Measurements from ENCODE around the gene WNT3A.

- no peak for TF ChIP-seq ZNF263 (CRISPR knock-in tag; IDR thresholded peaks at IDR 0.05; ENCODE audit: borderline replicate concordance)
- TF ChIP-seq ZFP1 (CRISPR knock-in tag; IDR thresholded peaks at IDR 0.05): no peak
- TF ChIP-seq, protein P1, sequence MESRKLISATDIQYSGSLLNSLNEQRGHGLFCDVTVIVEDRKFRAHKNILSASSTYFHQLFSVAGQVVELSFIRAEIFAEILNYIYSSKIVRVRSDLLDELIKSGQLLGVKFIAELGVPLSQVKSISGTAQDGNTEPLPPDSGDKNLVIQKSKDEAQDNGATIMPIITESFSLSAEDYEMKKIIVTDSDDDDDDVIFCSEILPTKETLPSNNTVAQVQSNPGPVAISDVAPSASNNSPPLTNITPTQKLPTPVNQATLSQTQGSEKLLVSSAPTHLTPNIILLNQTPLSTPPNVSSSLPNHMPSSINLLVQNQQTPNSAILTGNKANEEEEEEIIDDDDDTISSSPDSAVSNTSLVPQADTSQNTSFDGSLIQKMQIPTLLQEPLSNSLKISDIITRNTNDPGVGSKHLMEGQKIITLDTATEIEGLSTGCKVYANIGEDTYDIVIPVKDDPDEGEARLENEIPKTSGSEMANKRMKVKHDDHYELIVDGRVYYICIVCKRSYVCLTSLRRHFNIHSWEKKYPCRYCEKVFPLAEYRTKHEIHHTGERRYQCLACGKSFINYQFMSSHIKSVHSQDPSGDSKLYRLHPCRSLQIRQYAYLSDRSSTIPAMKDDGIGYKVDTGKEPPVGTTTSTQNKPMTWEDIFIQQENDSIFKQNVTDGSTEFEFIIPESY (CRISPR knock-in tag; IDR thresholded peaks at IDR 0.05): no peak
- TF ChIP-seq, protein P2, sequence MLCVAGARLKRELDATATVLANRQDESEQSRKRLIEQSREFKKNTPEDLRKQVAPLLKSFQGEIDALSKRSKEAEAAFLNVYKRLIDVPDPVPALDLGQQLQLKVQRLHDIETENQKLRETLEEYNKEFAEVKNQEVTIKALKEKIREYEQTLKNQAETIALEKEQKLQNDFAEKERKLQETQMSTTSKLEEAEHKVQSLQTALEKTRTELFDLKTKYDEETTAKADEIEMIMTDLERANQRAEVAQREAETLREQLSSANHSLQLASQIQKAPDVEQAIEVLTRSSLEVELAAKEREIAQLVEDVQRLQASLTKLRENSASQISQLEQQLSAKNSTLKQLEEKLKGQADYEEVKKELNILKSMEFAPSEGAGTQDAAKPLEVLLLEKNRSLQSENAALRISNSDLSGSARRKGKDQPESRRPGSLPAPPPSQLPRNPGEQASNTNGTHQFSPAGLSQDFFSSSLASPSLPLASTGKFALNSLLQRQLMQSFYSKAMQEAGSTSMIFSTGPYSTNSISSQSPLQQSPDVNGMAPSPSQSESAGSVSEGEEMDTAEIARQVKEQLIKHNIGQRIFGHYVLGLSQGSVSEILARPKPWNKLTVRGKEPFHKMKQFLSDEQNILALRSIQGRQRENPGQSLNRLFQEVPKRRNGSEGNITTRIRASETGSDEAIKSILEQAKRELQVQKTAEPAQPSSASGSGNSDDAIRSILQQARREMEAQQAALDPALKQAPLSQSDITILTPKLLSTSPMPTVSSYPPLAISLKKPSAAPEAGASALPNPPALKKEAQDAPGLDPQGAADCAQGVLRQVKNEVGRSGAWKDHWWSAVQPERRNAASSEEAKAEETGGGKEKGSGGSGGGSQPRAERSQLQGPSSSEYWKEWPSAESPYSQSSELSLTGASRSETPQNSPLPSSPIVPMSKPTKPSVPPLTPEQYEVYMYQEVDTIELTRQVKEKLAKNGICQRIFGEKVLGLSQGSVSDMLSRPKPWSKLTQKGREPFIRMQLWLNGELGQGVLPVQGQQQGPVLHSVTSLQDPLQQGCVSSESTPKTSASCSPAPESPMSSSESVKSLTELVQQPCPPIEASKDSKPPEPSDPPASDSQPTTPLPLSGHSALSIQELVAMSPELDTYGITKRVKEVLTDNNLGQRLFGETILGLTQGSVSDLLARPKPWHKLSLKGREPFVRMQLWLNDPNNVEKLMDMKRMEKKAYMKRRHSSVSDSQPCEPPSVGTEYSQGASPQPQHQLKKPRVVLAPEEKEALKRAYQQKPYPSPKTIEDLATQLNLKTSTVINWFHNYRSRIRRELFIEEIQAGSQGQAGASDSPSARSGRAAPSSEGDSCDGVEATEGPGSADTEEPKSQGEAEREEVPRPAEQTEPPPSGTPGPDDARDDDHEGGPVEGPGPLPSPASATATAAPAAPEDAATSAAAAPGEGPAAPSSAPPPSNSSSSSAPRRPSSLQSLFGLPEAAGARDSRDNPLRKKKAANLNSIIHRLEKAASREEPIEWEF (CRISPR knock-in tag; IDR thresholded peaks at IDR 0.05): no peak
- TF ChIP-seq, protein P3, sequence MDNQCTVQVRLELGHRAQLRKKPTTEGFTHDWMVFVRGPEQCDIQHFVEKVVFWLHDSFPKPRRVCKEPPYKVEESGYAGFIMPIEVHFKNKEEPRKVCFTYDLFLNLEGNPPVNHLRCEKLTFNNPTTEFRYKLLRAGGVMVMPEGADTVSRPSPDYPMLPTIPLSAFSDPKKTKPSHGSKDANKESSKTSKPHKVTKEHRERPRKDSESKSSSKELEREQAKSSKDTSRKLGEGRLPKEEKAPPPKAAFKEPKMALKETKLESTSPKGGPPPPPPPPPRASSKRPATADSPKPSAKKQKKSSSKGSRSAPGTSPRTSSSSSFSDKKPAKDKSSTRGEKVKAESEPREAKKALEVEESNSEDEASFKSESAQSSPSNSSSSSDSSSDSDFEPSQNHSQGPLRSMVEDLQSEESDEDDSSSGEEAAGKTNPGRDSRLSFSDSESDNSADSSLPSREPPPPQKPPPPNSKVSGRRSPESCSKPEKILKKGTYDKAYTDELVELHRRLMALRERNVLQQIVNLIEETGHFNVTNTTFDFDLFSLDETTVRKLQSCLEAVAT (IDR thresholded peaks at IDR 0.05): no peak
Measured at GRCh38 chr1:228071839-228072657, 65.2 kb downstream of the WNT3A start.
